ENCODE measurements around the gene SLC15A1.
A peak's percentile ranks its signal among the peaks of the same experiment; 100 is the strongest.

Gene SLC15A1

DNA sequence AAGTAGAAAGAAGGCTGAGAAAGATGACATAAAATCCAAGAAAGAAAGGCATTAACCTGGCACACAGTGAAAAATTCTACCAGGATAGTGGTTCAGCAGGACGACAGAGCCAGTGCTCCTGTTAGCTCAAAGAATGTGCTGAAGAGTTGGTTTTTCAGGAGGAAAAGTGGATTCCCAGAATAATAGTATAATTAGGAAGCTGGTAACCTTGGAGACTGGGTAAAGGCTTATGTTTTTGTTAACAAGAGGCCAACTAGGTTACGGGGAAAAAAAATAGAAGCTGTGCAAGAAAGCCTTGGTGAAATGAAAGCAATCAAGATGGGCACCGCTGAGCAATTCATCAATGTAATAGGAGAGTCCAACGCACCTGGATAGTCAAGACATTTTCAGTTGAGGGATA is 54.7 kb downstream of the SLC15A1 start:
- no peaks in the 10 kb centered on the region for H3K36me3 ChIP-seq (ENCODE audit: control insufficient read depth, insufficient read depth, low read length)
- no peaks in the 10 kb centered on the region for H3K4me1 ChIP-seq (ENCODE audit: control insufficient read depth, insufficient read depth, low read length)
- H3K27ac ChIP-seq (ENCODE audit: low read depth, low read length), result no peak overlapping the region

DNA sequence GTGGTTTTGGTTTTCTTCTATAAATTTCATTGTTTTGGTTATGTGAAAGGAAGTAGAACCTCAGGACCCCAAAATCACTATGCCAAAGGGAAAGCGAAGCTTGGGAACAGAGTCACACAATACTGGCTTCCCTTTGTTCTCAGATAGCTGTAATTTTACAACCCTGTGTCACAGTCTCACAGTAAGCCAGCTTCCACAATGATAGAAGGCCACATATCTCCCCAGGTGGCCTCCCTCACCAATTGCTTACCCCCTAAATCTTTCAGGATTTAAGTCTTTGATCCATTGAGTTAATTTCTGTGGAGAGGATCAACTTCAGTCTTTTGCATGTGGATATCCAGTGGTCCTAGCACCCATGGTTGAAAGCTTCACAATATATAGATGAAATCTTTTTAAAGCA is 58.7 kb downstream of the SLC15A1 start:
- H3K9me3 ChIP-seq (ENCODE audit: control insufficient read depth, insufficient read depth, low read depth, low read length), result no peaks in the 10 kb centered on the region
- H3K27ac ChIP-seq (ENCODE audit: low read depth, low read length), result no peak overlapping the region

More for the DNA sequence above, 54.7 kb downstream of the SLC15A1 start:
- H3K4me3 ChIP-seq (ENCODE audit: low read depth, low read length), result no peak overlapping the region
- H3K9me3 ChIP-seq (ENCODE audit: control insufficient read depth, insufficient read depth, low read depth, low read length), result no peaks in the 10 kb centered on the region
- H3K9ac ChIP-seq (ENCODE audit: low read length), result no peak overlapping the region
- H3K27me3 ChIP-seq (ENCODE audit: control insufficient read depth, insufficient read depth, low read length), result no peaks in the 10 kb centered on the region

DNA sequence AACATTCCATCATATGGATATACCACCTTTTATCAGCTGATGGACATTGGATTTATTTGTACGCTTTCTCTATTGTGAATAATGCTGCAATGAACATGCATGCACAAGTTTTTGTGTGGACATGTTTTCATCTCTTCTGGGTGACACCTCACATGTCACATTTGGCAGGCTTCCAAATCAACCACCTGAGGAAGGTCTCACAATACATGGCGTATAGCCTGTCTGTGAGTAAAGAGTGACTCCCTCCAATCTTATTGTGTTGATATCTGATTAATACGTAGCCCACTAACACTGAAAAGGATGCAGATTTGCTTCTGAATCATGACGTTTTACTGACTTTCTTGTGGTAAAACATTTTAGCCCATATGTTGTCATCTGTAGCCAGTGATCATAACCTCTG is 61.1 kb downstream of the SLC15A1 start:
- Histone ChIP-seq H3K4me1 (ENCODE audit: control insufficient read depth, insufficient read depth, low read length) (peaks cover 20% of the 10 kb centered on the region), H3K4me3 (ENCODE audit: low read depth, low read length) (no peak overlapping the region), H3K27ac (ENCODE audit: low read depth, low read length) (no peak overlapping the region), H3K36me3 (ENCODE audit: control insufficient read depth, insufficient read depth, low read length) (no peaks in the 10 kb centered on the region), H3K9ac (ENCODE audit: low read length) (no peak overlapping the region), H3K27me3 (ENCODE audit: control insufficient read depth, insufficient read depth, low read length) (no peaks in the 10 kb centered on the region), H3K9me3 (ENCODE audit: control insufficient read depth, insufficient read depth, low read depth, low read length) (no peaks in the 10 kb centered on the region)

More for the DNA sequence above, 58.7 kb downstream of the SLC15A1 start:
- H3K9ac ChIP-seq (ENCODE audit: low read length), result no peak overlapping the region
- H3K4me1 ChIP-seq (ENCODE audit: control insufficient read depth, insufficient read depth, low read length), result peaks cover 3% of the 10 kb centered on the region
- no peaks in the 10 kb centered on the region for H3K36me3 ChIP-seq (ENCODE audit: control insufficient read depth, insufficient read depth, low read length)
- no peak overlapping the region for H3K4me3 ChIP-seq (ENCODE audit: low read depth, low read length)
- H3K27me3 ChIP-seq (ENCODE audit: control insufficient read depth, insufficient read depth, low read length), result no peaks in the 10 kb centered on the region

- no peak overlapping the region for H3K27ac ChIP-seq (ENCODE audit: low read depth, low read length)
- no peaks in the 10 kb centered on the region for H3K36me3 ChIP-seq (ENCODE audit: control insufficient read depth, insufficient read depth, low read length)
- no peaks in the 10 kb centered on the region for H3K9me3 ChIP-seq (ENCODE audit: control insufficient read depth, insufficient read depth, low read depth, low read length)
- peaks cover 24% of the 10 kb centered on the region for H3K4me1 ChIP-seq (ENCODE audit: control insufficient read depth, insufficient read depth, low read length)
- no peak overlapping the region for H3K9ac ChIP-seq (ENCODE audit: low read length)
- no peaks in the 10 kb centered on the region for H3K27me3 ChIP-seq (ENCODE audit: control insufficient read depth, insufficient read depth, low read length)
- no peak overlapping the region for H3K4me3 ChIP-seq (ENCODE audit: low read depth, low read length)
Observed at GRCh38 chr13:98690348-98691022, 62.0 kb downstream of the SLC15A1 start.

GRCh38 chr13:98689347-98689968 is 63.0 kb downstream of the SLC15A1 start:
- H3K9ac ChIP-seq (ENCODE audit: low read length), result no peak overlapping the region

DNA sequence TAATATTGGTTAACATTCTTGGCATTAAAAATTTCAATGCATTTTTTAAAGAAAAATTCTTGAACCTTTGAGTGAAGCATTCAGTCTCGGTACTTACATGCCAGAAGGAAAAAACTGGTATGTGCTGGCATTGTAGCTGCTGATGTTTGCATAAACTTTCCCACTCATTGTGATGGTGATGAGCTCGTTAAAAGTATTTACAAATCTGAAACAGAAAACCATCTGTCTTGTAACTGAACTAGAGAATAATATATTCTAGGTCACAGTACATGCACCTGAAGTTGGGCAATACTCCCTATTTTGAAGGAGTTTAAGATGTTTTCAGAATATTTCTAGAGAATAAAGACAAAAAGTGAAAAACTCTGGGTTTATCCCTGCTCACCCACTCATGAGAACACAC is 64.1 kb downstream of the SLC15A1 start:
- Histone ChIP-seq H3K4me1 (ENCODE audit: control insufficient read depth, insufficient read depth, low read length) (peaks cover 24% of the 10 kb centered on the region), H3K36me3 (ENCODE audit: control insufficient read depth, insufficient read depth, low read length) (no peaks in the 10 kb centered on the region), H3K9me3 (ENCODE audit: control insufficient read depth, insufficient read depth, low read depth, low read length) (no peaks in the 10 kb centered on the region), H3K9ac (ENCODE audit: low read length) (no peak overlapping the region), H3K27ac (ENCODE audit: low read depth, low read length) (peak overlapping the region; percentile 61; the same call in 1 of the 2 replicates), H3K27me3 (ENCODE audit: control insufficient read depth, insufficient read depth, low read length) (no peaks in the 10 kb centered on the region), H3K4me3 (ENCODE audit: low read depth, low read length) (no peak overlapping the region)

More at GRCh38 chr13:98689347-98689968, 63.0 kb downstream of the SLC15A1 start:
- no peaks in the 10 kb centered on the region for H3K36me3 ChIP-seq (ENCODE audit: control insufficient read depth, insufficient read depth, low read length)
- no peaks in the 10 kb centered on the region for H3K9me3 ChIP-seq (ENCODE audit: control insufficient read depth, insufficient read depth, low read depth, low read length)
- H3K4me1 ChIP-seq (ENCODE audit: control insufficient read depth, insufficient read depth, low read length), result peaks cover 24% of the 10 kb centered on the region
- H3K27me3 ChIP-seq (ENCODE audit: control insufficient read depth, insufficient read depth, low read length), result no peaks in the 10 kb centered on the region
- no peak overlapping the region for H3K4me3 ChIP-seq (ENCODE audit: low read depth, low read length)
- no peak overlapping the region; the same call in 1 of the 2 replicates for H3K27ac ChIP-seq (ENCODE audit: low read depth, low read length)

DNA sequence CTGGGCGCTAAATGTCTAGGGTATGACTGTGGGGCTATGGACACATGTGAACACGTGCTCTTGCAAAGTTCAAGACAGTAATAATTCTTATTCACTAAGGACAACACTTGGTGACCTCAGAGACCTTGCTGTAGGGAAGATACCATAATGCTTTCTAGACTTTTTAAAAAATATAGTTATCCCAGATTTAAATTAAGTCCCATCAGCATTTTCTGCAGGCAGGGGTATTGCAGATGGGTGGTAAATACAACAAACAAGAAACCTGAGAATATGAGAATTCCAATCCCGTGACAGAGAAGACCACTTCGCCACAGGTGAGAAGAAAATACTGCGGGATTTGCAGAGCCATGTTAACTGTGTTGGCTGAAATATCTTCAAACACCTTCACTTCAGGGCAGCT is 65.2 kb downstream of the SLC15A1 start:
- Histone ChIP-seq H3K4me3 (ENCODE audit: low read depth, low read length) (no peak overlapping the region), H3K36me3 (ENCODE audit: control insufficient read depth, insufficient read depth, low read length) (no peaks in the 10 kb centered on the region), H3K27me3 (ENCODE audit: control insufficient read depth, insufficient read depth, low read length) (no peaks in the 10 kb centered on the region), H3K4me1 (ENCODE audit: control insufficient read depth, insufficient read depth, low read length) (peaks cover 24% of the 10 kb centered on the region), H3K9me3 (ENCODE audit: control insufficient read depth, insufficient read depth, low read depth, low read length) (no peaks in the 10 kb centered on the region), H3K27ac (ENCODE audit: low read depth, low read length) (no peak overlapping the region), H3K9ac (ENCODE audit: low read length) (no peak overlapping the region)

DNA sequence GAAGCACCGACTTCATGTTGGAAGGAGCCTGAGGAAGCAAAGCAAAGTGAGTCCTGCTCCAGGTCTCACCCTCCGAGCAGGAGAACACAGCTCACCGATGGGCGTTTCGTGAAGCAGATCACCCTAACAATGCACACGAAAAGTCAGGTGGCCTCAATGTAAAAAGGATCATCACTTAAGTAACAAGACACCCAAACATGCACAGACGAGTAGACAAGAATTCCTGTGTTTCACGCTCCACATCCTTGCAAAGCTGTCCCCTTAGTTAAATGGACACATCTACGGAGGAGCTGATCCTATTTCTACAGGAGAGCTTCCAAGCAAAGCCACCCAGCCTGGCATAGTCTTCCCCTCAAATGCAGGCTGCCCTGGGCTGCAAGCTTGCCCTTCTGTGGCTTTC is 66.2 kb downstream of the SLC15A1 start:
- H3K9ac ChIP-seq (ENCODE audit: low read length), result no peak overlapping the region
- H3K9me3 ChIP-seq (ENCODE audit: control insufficient read depth, insufficient read depth, low read depth, low read length), result no peaks in the 10 kb centered on the region
- no peaks in the 10 kb centered on the region for H3K36me3 ChIP-seq (ENCODE audit: control insufficient read depth, insufficient read depth, low read length)
- no peaks in the 10 kb centered on the region for H3K27me3 ChIP-seq (ENCODE audit: control insufficient read depth, insufficient read depth, low read length)
- peaks cover 24% of the 10 kb centered on the region for H3K4me1 ChIP-seq (ENCODE audit: control insufficient read depth, insufficient read depth, low read length)
- H3K27ac ChIP-seq (ENCODE audit: low read depth, low read length), result no peak overlapping the region
- no peak overlapping the region for H3K4me3 ChIP-seq (ENCODE audit: low read depth, low read length)

GRCh38 chr13:98685146-98685545 is 67.3 kb downstream of the SLC15A1 start:
- no peaks in the 10 kb centered on the region for H3K36me3 ChIP-seq (ENCODE audit: control insufficient read depth, insufficient read depth, low read length)
- no peaks in the 10 kb centered on the region for H3K9me3 ChIP-seq (ENCODE audit: control insufficient read depth, insufficient read depth, low read depth, low read length)
- H3K4me3 ChIP-seq (ENCODE audit: low read depth, low read length), result no peak overlapping the region
- H3K27me3 ChIP-seq (ENCODE audit: control insufficient read depth, insufficient read depth, low read length), result no peaks in the 10 kb centered on the region
- H3K27ac ChIP-seq (ENCODE audit: low read depth, low read length), result no peak overlapping the region
- peaks cover 21% of the 10 kb centered on the region for H3K4me1 ChIP-seq (ENCODE audit: control insufficient read depth, insufficient read depth, low read length)
- no peak overlapping the region for H3K9ac ChIP-seq (ENCODE audit: low read length)

GRCh38 chr13:98681049-98681448 is 71.4 kb downstream of the SLC15A1 start:
- no peaks in the 10 kb centered on the region for H3K27me3 ChIP-seq (ENCODE audit: control insufficient read depth, insufficient read depth, low read length)
- H3K4me1 ChIP-seq (ENCODE audit: control insufficient read depth, insufficient read depth, low read length), result peaks cover 3% of the 10 kb centered on the region; the same call in 1 of the 2 replicates
- H3K9me3 ChIP-seq (ENCODE audit: control insufficient read depth, insufficient read depth, low read depth, low read length), result no peaks in the 10 kb centered on the region
- H3K4me3 ChIP-seq (ENCODE audit: low read depth, low read length), result no peak overlapping the region
- H3K9ac ChIP-seq (ENCODE audit: low read length), result no peak overlapping the region
- H3K27ac ChIP-seq (ENCODE audit: low read depth, low read length), result no peak overlapping the region
- no peaks in the 10 kb centered on the region for H3K36me3 ChIP-seq (ENCODE audit: control insufficient read depth, insufficient read depth, low read length)

DNA sequence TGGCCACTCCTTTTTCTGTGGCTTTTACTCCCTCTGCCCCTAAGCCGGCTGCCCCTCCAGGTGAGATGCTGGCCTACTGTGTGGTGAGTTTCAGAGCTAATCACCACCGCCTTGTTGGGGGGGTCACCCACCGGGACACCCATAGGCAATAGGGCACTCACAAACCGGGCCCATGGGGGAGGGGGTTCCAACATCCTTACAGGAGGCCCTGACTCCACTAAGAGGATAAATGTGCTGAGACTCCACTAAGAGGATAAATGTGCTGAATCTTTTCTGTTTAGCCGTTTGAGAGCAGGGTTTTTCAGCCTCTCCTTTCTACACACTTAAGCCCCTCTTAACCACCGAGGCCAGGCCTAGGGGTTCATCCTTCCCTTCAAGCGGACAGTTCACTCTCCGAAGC is 73.7 kb downstream of the SLC15A1 start:
- no peaks in the 10 kb centered on the region for H3K9me3 ChIP-seq (ENCODE audit: control insufficient read depth, insufficient read depth, low read depth, low read length)
- no peak overlapping the region for H3K27ac ChIP-seq (ENCODE audit: low read depth, low read length)
- no peak overlapping the region for H3K9ac ChIP-seq (ENCODE audit: low read length)
- no peaks in the 10 kb centered on the region for H3K36me3 ChIP-seq (ENCODE audit: control insufficient read depth, insufficient read depth, low read length)
- no peaks in the 10 kb centered on the region for H3K27me3 ChIP-seq (ENCODE audit: control insufficient read depth, insufficient read depth, low read length)
- no peak overlapping the region for H3K4me3 ChIP-seq (ENCODE audit: low read depth, low read length)
- H3K4me1 ChIP-seq (ENCODE audit: control insufficient read depth, insufficient read depth, low read length), result peaks cover 8% of the 10 kb centered on the region; the same call in 1 of the 2 replicates

All from HUES6 (cell line).